DOHH2 (cell line): ENCODE data around the gene CDX1.

ENCODE experiments used
- H3F3A ChIP-seq: fragments of 200-600 bp; sonication (generic), shearing (Covaris generic); 2 replicates; pipeline ENCODE4 v1.6.0; 2016; ENCODE audit warnings: antibody characterized with exemption, mild to moderate bottlenecking; ENCODE audit not compliant: control insufficient read depth, insufficient read depth
- H3K27ac ChIP-seq: fragments of 200-600 bp; sonication (generic); 2 replicates; pipeline ENCODE4 v1.5.1; 2014; ENCODE audit warnings: low read depth, mild to moderate bottlenecking, low read length, moderate library complexity
- H3K27me3 ChIP-seq: fragments of 200-600 bp; sonication (generic); 2 replicates; pipeline ENCODE4 v1.6.1; 2014; ENCODE audit warnings: mild to moderate bottlenecking, low read length, mixed read lengths; ENCODE audit not compliant: control insufficient read depth
- H3K36me3 ChIP-seq: fragments of 200-600 bp; sonication (generic); 2 replicates; pipeline ENCODE4 v1.6.1; 2014; ENCODE audit warnings: mild to moderate bottlenecking, low read length, moderate library complexity, mixed read lengths; ENCODE audit not compliant: control insufficient read depth
- H3K4me1 ChIP-seq: fragments of 200-600 bp; sonication (generic); 2 replicates; pipeline ENCODE4 v1.6.1; 2014; ENCODE audit warnings: mild to moderate bottlenecking, low read length, mixed read lengths; ENCODE audit not compliant: control insufficient read depth
- H3K4me2 ChIP-seq: fragments of 200-600 bp; sonication (generic); 2 replicates; pipeline ENCODE4 v1.6.0; 2014; ENCODE audit warnings: mild to moderate bottlenecking, low read length, moderate library complexity
- H3K4me3 ChIP-seq: fragments of 200-600 bp; sonication (generic); 2 replicates; pipeline ENCODE4 v1.5.1; 2014; ENCODE audit warnings: mild to moderate bottlenecking, low read length, mixed read lengths
- H3K79me2 ChIP-seq: fragments of 200-600 bp; sonication (generic); 2 replicates; pipeline ENCODE4 v1.6.1; 2014; ENCODE audit warnings: mild to moderate bottlenecking, low read length, mixed read lengths; ENCODE audit not compliant: control insufficient read depth
- H3K9me2 ChIP-seq: fragments of 200-600 bp; sonication (generic); replicated peaks from 2 replicates; pipeline ENCODE4 v1.6.1; 2014; ENCODE audit warnings: mild to moderate bottlenecking, low read length, mixed read lengths; ENCODE audit not compliant: control insufficient read depth
- H3K9me3 ChIP-seq: fragments of 200-600 bp; sonication (generic); 2 replicates; pipeline ENCODE4 v1.6.1; 2014; ENCODE audit warnings: antibody characterized with exemption, low read length, mixed read lengths; ENCODE audit not compliant: control insufficient read depth, insufficient read depth
- H4K20me1 ChIP-seq: fragments of 200-600 bp; sonication (generic); 2 replicates; pipeline ENCODE4 v1.6.0; 2014; ENCODE audit warnings: low read depth, mild to moderate bottlenecking, antibody characterized with exemption, low read length, moderate library complexity; ENCODE audit not compliant: control insufficient read depth, insufficient read depth
- CTCF ChIP-seq: fragments of 200-600 bp; sonication (generic); IDR thresholded peaks from one replicate; pipeline ENCODE4 v1.5.1; 2014; ENCODE audit warnings: antibody characterized with exemption, mild to moderate bottlenecking, low read depth, low read length; ENCODE audit not compliant: poor library complexity, severe bottlenecking
- EZH2phosphoT487 ChIP-seq: fragments of 200-600 bp; sonication (generic); IDR thresholded peaks from 2 replicates; pipeline ENCODE4 v1.6.1; 2017; ENCODE audit warnings: borderline replicate concordance, mild to moderate bottlenecking, antibody characterized with exemption, low read length, moderate library complexity, mixed read lengths

The CDX1 gene

GRCh38 chr5:150137168-150137957, 29.2 kb upstream of the CDX1 start:
- H3K4me3 ChIP-seq, result no peak overlapping the region
- no peak overlapping the region for H3K4me2 ChIP-seq
- H3K36me3 ChIP-seq, result no peaks in the 10 kb centered on the region
- no peak for TF ChIP-seq CTCF
- no peak for TF ChIP-seq EZH2phosphoT487
- H3F3A ChIP-seq, result no peaks in the 10 kb centered on the region
- no peaks in the 10 kb centered on the region for H4K20me1 ChIP-seq
- no peaks in the 10 kb centered on the region for H3K4me1 ChIP-seq
- no peaks in the 10 kb centered on the region for H3K79me2 ChIP-seq
- no peaks in the 10 kb centered on the region for H3K27me3 ChIP-seq
- H3K9me3 ChIP-seq, result no peaks in the 10 kb centered on the region
- no peak overlapping the region for H3K27ac ChIP-seq
- no peaks in the 10 kb centered on the region for H3K9me2 ChIP-seq

- H3K79me2 ChIP-seq, result no peaks in the 10 kb centered on the region
- H4K20me1 ChIP-seq, result no peaks in the 10 kb centered on the region
- no peak overlapping the region for H3K4me3 ChIP-seq
- H3K9me2 ChIP-seq, result no peaks in the 10 kb centered on the region
- no peaks in the 10 kb centered on the region for H3K36me3 ChIP-seq
- no peak overlapping the region for H3K4me2 ChIP-seq
- H3K4me1 ChIP-seq, result no peaks in the 10 kb centered on the region
- no peaks in the 10 kb centered on the region for H3K9me3 ChIP-seq
- H3K27ac ChIP-seq, result no peak overlapping the region
- H3F3A ChIP-seq, result no peaks in the 10 kb centered on the region
- no peaks in the 10 kb centered on the region for H3K27me3 ChIP-seq
- TF ChIP-seq CTCF (no peak), EZH2phosphoT487 (no peak)
Observed at GRCh38 chr5:150137997-150138396, 28.6 kb upstream of the CDX1 start.

- no peak overlapping the region for H3K27ac ChIP-seq
- TF ChIP-seq EZH2phosphoT487 (no peak), CTCF (no peak)
- H3K9me3 ChIP-seq, result no peaks in the 10 kb centered on the region
- H3K9me2 ChIP-seq, result no peaks in the 10 kb centered on the region
- no peak overlapping the region for H3K4me3 ChIP-seq
- no peaks in the 10 kb centered on the region for H3K27me3 ChIP-seq
- H3K4me1 ChIP-seq, result no peaks in the 10 kb centered on the region
- H3K36me3 ChIP-seq, result no peaks in the 10 kb centered on the region
- H4K20me1 ChIP-seq, result no peaks in the 10 kb centered on the region
- H3K4me2 ChIP-seq, result no peak overlapping the region
- no peaks in the 10 kb centered on the region for H3F3A ChIP-seq
- H3K79me2 ChIP-seq, result no peaks in the 10 kb centered on the region
Observed at GRCh38 chr5:150138551-150139265, 27.9 kb upstream of the CDX1 start.
